SK-N-SH (cell line): Measurements from ENCODE around the gene CALCOCO1.

Experiments used
- FOXM1 ChIP-seq: IDR thresholded peaks from 2 replicates; pipeline ENCODE4 v1.4.0; 2012; ENCODE audit warnings: low read depth, mild to moderate bottlenecking
- JUND ChIP-seq: IDR thresholded peaks from 2 replicates; pipeline ENCODE4 v1.4.0; 2012
- NFIC ChIP-seq: IDR thresholded peaks from 2 replicates; pipeline ENCODE4 v1.4.0; 2012; ENCODE audit warnings: borderline replicate concordance
- TF ChIP-seq, protein P1 (sequence below): IDR thresholded peaks from 2 replicates; pipeline ENCODE4 v1.6.1; 2012; ENCODE audit warnings: mild to moderate bottlenecking, low read depth, low read length, moderate library complexity
- TF ChIP-seq, protein P2 (sequence below): fragments of 200-600 bp; sonication (generic); IDR thresholded peaks from 2 replicates; pipeline ENCODE4 v1.6.1; 2017; ENCODE audit warnings: antibody characterized with exemption, mild to moderate bottlenecking, moderate library complexity
- TF ChIP-seq, protein P3 (sequence below): IDR thresholded peaks from 2 replicates; pipeline ENCODE4 v1.4.0; 2012; ENCODE audit warnings: low read depth, borderline replicate concordance
- TF ChIP-seq, protein P4 (sequence below): IDR thresholded peaks from 2 replicates; pipeline ENCODE4 v1.4.0; 2012; ENCODE audit warnings: low read depth
- TF ChIP-seq, protein P5 (sequence below): fragments of 150-350 bp; IDR thresholded peaks from 2 replicates; pipeline ENCODE4 v1.6.1; 2017; ENCODE audit warnings: antibody characterized with exemption, low read length, low read depth, borderline replicate concordance

DNA sequence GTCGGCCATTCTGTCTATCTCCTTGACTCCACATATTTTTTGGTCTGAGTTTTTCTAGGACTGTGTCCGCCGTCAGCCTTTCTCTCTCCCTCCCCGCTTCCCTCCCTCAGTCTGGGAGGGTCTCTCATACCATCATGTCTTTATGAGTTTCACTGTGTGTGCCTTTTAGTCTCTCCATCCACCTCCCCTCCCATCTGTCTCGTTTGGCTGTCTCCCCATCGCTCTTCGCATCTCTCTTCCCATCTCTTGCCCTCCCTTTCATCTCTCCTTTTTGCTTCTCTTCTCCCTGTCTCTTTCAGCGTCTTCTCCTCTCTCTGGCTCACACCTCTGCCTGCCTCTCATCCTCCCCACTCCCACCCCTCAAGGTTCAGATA, 31.5 kb upstream of the CALCOCO1 start:
- TF ChIP-seq, protein P1, sequence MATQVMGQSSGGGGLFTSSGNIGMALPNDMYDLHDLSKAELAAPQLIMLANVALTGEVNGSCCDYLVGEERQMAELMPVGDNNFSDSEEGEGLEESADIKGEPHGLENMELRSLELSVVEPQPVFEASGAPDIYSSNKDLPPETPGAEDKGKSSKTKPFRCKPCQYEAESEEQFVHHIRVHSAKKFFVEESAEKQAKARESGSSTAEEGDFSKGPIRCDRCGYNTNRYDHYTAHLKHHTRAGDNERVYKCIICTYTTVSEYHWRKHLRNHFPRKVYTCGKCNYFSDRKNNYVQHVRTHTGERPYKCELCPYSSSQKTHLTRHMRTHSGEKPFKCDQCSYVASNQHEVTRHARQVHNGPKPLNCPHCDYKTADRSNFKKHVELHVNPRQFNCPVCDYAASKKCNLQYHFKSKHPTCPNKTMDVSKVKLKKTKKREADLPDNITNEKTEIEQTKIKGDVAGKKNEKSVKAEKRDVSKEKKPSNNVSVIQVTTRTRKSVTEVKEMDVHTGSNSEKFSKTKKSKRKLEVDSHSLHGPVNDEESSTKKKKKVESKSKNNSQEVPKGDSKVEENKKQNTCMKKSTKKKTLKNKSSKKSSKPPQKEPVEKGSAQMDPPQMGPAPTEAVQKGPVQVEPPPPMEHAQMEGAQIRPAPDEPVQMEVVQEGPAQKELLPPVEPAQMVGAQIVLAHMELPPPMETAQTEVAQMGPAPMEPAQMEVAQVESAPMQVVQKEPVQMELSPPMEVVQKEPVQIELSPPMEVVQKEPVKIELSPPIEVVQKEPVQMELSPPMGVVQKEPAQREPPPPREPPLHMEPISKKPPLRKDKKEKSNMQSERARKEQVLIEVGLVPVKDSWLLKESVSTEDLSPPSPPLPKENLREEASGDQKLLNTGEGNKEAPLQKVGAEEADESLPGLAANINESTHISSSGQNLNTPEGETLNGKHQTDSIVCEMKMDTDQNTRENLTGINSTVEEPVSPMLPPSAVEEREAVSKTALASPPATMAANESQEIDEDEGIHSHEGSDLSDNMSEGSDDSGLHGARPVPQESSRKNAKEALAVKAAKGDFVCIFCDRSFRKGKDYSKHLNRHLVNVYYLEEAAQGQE: no peak
- TF ChIP-seq, protein P2, sequence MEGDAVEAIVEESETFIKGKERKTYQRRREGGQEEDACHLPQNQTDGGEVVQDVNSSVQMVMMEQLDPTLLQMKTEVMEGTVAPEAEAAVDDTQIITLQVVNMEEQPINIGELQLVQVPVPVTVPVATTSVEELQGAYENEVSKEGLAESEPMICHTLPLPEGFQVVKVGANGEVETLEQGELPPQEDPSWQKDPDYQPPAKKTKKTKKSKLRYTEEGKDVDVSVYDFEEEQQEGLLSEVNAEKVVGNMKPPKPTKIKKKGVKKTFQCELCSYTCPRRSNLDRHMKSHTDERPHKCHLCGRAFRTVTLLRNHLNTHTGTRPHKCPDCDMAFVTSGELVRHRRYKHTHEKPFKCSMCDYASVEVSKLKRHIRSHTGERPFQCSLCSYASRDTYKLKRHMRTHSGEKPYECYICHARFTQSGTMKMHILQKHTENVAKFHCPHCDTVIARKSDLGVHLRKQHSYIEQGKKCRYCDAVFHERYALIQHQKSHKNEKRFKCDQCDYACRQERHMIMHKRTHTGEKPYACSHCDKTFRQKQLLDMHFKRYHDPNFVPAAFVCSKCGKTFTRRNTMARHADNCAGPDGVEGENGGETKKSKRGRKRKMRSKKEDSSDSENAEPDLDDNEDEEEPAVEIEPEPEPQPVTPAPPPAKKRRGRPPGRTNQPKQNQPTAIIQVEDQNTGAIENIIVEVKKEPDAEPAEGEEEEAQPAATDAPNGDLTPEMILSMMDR: no peak
- TF ChIP-seq, protein P3, sequence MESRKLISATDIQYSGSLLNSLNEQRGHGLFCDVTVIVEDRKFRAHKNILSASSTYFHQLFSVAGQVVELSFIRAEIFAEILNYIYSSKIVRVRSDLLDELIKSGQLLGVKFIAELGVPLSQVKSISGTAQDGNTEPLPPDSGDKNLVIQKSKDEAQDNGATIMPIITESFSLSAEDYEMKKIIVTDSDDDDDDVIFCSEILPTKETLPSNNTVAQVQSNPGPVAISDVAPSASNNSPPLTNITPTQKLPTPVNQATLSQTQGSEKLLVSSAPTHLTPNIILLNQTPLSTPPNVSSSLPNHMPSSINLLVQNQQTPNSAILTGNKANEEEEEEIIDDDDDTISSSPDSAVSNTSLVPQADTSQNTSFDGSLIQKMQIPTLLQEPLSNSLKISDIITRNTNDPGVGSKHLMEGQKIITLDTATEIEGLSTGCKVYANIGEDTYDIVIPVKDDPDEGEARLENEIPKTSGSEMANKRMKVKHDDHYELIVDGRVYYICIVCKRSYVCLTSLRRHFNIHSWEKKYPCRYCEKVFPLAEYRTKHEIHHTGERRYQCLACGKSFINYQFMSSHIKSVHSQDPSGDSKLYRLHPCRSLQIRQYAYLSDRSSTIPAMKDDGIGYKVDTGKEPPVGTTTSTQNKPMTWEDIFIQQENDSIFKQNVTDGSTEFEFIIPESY: no peak
- TF ChIP-seq NFIC (no peak), JUND (no peak), FOXM1 (no peak)
- TF ChIP-seq, protein P4, sequence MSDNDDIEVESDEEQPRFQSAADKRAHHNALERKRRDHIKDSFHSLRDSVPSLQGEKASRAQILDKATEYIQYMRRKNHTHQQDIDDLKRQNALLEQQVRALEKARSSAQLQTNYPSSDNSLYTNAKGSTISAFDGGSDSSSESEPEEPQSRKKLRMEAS: no peak
- TF ChIP-seq, protein P5, sequence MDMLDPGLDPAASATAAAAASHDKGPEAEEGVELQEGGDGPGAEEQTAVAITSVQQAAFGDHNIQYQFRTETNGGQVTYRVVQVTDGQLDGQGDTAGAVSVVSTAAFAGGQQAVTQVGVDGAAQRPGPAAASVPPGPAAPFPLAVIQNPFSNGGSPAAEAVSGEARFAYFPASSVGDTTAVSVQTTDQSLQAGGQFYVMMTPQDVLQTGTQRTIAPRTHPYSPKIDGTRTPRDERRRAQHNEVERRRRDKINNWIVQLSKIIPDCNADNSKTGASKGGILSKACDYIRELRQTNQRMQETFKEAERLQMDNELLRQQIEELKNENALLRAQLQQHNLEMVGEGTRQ: no peak
